ENCODE results near the gene CCR2.
"Not testable (repeated sequence)": the region's sequence is repeated elsewhere in the genome, so short reads cannot be mapped to it uniquely, and the experiment has no call there.

CCR2 gene

GRCh38 chr3:46353647-46354410, at the start of gene CCR2:
TSS of gene CCR2 (plus strand) at chr3:46354111. CDS start at chr3:46357528, 3,417 bp downstream.
- DNase-seq = no peak

- no peak for DNase-seq
These were observed 49.2 kb upstream of the CCR2 start for GRCh38 chr3:46304739-46305138.

GRCh38 chr3:46312991-46313390, 40.9 kb upstream of the CCR2 start:
- DNase-seq = no peak

GRCh38 chr3:46314517-46314916, 39.4 kb upstream of the CCR2 start:
- no peak for DNase-seq

- no peak for DNase-seq
These were observed 37.7 kb upstream of the CCR2 start for GRCh38 chr3:46316206-46316605.

- no peak for DNase-seq
These were observed 35.5 kb upstream of the CCR2 start for GRCh38 chr3:46318207-46318927.

GRCh38 chr3:46321461-46322104, 32.3 kb upstream of the CCR2 start:
- DNase-seq = no peak

- DNase-seq = no peak
These were observed 29.9 kb upstream of the CCR2 start for GRCh38 chr3:46324036-46324435.

GRCh38 chr3:46325645-46326300, 28.1 kb upstream of the CCR2 start:
- DNase-seq = no peak

- not testable (repeated sequence) for DNase-seq
These were observed 23.2 kb upstream of the CCR2 start for GRCh38 chr3:46330676-46331075.

- no peak for DNase-seq
These were observed 19.0 kb upstream of the CCR2 start for GRCh38 chr3:46334741-46335478.

GRCh38 chr3:46335541-46335940, 18.4 kb upstream of the CCR2 start:
- no peak for DNase-seq

GRCh38 chr3:46337911-46338310, 16.0 kb upstream of the CCR2 start:
- DNase-seq = no peak

- DNase-seq = no peak
These were observed 15.1 kb upstream of the CCR2 start for GRCh38 chr3:46338840-46339239.

- no peak for DNase-seq
These were observed 9.4 kb upstream of the CCR2 start for GRCh38 chr3:46344476-46344875.

- DNase-seq = no peak
These were observed 5.0 kb upstream of the CCR2 start for GRCh38 chr3:46348823-46349482.

GRCh38 chr3:46349484-46350261, 4.2 kb upstream of the CCR2 start:
- DNase-seq = no peak

- no peak for DNase-seq
These were observed 3.7 kb upstream of the CCR2 start for GRCh38 chr3:46350262-46350565.

GRCh38 chr3:46351646-46352045, 2.3 kb upstream of the CCR2 start:
- DNase-seq = no peak

- no peak for DNase-seq
These were observed 821 bp upstream of the CCR2 start for GRCh38 chr3:46353090-46353489.

GRCh38 chr3:46354478-46354877, 567 bp downstream of the CCR2 start:
- DNase-seq = no peak

GRCh38 chr3:46354984-46355383, 1.1 kb downstream of the CCR2 start:
- DNase-seq = no peak

Measured in NCI-H82 (cell line).